GM19467 (cell line): ENCODE results near the gene TMEM220.
"Not testable (repeated sequence)": the region's sequence is repeated elsewhere in the genome, so short reads cannot be mapped to it uniquely, and the experiment has no call there.

Source experiments
- ATAC-seq: cut with Tn5 transposase; IDR thresholded peaks from one replicate; pipeline ENCODE4 v1.9.1; 2021; ENCODE audit warnings: mild to moderate bottlenecking, moderate library complexity; ENCODE audit not compliant: unreplicated experiment

TMEM220 gene

DNA sequence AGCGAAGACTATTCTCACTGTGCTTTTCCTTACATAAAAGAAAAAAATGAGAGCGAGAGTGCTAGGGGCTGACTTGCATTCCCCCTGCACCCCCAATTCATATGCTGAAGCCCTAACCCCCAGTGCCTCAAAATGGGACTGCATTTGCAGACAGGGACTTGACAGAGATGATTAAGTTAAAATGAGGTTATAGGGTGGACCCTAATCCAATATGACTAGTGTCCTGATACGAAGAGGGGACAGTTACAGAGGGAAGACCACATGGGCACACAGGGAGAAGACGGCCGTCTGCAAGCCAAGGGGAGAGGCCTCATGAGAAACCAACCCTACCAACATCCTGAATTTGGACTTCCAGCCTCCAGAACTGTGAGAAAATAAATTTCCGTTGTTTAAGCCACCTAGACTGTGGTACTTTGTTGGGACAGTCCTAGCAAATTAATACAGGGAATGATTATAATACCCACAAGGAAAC is 1.6 kb upstream of the TMEM220 start:
- no peak for ATAC-seq

GRCh38 chr17:10730247-10730646 is 424 bp upstream of the TMEM220 start:
- ATAC-seq: not testable (repeated sequence)

GRCh38 chr17:10728331-10728892 is 1.4 kb downstream of the TMEM220 start:
- ATAC-seq: no peak

DNA sequence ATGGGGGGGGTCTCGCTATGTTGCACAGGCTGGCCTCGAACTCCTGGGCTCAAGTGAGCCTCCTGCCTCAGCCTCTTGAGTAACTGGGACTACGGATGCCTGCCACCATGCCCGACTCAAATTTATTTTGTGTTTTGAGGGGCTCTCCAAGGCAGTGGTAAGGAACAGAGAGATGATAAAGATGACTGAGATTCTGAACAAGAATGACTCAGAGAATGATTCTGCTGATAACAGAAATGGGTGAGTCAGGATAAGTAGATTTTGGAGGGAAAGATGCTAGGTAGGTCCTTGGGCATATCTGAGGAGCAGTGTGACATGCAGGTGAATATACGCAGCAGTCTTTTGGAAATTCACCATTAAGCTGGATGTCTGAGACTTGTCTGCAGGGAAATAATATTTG is 2.6 kb downstream of the TMEM220 start:
- ATAC-seq: no peak

GRCh38 chr17:10726196-10726595 is 3.6 kb downstream of the TMEM220 start:
- no peak for ATAC-seq

- ATAC-seq: no peak
These were observed 4.6 kb downstream of the TMEM220 start for GRCh38 chr17:10725262-10725661.

- no peak for ATAC-seq
These were observed 5.2 kb downstream of the TMEM220 start for GRCh38 chr17:10724546-10725195.

DNA sequence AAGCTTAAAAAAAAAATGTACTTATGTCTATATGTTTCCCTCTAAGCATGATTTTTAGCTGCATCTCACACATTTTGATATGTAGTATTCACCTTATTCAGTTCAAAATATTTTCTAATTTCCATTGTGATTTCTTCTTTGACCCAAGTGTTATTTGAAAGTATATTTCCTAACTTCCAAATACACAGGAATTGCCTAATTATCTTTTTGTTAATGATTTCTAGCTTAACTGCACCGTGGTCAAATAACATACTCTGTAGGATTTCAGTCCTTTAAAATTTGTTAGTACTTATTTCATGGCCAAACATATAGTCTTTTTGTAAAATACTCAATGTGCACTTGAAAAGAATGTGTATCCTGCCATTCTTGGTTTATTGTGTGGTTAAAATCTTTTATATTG is 11.3 kb downstream of the TMEM220 start:
- no peak for ATAC-seq

- ATAC-seq: no peak
These were observed 13.6 kb downstream of the TMEM220 start for GRCh38 chr17:10716218-10716617.

DNA sequence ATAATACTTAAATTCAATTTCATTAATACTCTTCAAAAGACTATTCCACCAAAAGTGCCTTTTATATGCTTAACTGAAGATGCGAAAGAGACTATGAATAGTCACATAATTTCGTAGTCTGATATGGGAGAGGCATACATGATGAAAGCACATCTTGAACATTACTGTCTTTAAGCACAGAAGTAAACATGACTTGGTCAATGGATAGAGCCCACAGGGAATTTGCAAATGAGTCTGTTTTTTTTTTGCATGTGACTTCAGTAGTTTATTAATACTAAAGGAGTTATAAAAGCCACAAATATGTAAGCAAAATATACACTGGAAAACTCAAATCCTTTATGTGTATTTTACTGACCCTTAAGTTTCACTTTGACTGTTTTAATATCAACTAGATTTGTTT is 16.5 kb downstream of the TMEM220 start:
- ATAC-seq: no peak

DNA sequence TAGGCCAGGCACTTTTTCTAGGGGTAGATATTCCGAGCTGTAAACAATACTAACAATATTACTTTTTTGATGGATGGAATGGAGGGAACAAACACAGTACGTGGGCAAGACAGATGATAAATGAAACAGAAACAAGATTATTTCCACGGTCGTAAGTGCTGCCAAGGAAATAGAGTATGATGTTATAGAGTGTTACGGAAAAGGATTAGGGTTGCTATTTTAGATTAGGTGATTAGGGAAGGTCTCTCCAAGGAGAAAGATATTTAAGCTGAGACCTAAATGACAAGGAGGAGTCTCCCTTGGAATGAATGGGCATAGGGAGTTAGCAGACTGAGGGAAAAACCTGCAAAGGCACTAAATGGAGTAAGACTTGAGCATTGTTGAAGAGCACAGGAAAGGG is 24.1 kb downstream of the TMEM220 start:
- no peak for ATAC-seq

DNA sequence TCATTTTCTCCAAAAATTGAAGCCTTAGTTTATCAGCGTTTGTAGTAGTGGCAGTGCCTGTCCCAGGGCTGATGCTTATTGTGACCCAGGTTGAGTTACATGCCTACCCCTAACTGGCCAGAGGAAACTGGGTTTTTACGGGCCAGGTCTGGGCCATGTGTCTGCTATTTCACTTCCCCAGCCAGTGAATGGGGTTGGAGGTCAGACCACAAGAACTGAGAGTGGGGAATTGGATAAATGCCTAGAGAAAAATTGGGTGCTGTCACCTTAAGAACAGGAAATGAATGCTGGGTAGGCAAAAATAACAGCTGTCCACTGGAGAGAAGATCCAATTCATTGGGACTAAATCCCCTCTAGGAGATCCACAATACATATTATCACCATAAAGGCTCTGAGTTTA is 27.2 kb downstream of the TMEM220 start:
- no peak for ATAC-seq

DNA sequence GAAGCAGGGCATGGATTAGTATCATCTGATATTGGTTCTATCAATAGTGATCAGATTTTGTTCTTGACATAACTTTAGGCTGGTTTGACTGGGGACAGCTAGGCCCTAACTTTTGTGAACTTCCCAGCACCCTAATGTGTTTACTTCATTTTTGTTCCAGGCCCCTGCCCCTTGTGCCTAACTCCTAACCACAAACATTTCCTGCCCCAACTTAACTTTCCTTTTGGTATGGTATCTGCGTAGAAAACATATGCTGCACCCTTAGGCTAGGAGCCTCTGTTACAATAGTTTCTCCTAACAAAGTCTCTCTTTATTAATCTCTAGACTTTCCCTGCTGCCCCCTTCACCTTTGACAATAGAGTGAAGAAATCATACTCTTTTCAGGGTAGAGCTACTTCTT is 30.0 kb downstream of the TMEM220 start:
- no peak for ATAC-seq

DNA sequence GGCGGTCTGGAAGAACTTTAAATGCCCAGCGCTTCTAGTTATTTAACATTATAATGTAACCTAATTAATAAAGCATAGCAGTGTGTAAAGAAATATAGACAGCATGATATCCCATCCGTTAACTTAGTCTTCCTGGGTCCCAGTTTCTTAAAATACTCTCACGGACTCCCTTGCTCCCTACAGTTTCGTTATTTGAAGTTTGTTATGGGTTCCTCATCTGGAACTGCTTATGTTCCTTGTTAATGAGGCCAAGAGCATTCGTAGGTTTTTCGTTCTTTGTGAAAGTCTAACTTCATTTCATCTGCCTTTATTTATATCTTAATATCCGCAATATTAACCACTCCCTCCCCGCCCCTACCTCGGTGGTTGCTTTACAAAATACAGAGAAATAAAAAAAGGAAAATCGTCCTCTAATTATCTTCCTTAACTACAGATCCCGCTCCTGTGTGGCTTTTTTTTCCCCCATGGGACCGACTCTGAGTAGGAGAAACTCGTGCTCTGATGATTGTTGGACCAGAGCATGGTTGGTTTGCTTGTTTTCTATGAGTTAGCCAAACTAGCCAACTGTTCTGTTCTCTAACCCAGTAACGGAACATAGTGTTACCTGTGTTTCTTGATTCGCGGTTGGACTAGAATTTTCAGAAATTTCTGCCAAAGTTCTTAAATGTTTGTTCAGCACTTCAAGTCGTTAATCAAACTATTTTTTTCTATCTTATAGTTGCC is 31.6 kb downstream of the TMEM220 start:
- no peak for ATAC-seq

GRCh38 chr17:10697092-10698081 is 32.4 kb downstream of the TMEM220 start, which contains the start of the genes ADPRM and SCO1:
ADPRM (plus strand) TSS chr17:10697594; CDS start chr17:10704927, 7,333 bp downstream.
SCO1 (minus strand) TSS chr17:10697533; CDS start chr17:10697507, 26 bp downstream.
- peak; percentile 96 for ATAC-seq

DNA sequence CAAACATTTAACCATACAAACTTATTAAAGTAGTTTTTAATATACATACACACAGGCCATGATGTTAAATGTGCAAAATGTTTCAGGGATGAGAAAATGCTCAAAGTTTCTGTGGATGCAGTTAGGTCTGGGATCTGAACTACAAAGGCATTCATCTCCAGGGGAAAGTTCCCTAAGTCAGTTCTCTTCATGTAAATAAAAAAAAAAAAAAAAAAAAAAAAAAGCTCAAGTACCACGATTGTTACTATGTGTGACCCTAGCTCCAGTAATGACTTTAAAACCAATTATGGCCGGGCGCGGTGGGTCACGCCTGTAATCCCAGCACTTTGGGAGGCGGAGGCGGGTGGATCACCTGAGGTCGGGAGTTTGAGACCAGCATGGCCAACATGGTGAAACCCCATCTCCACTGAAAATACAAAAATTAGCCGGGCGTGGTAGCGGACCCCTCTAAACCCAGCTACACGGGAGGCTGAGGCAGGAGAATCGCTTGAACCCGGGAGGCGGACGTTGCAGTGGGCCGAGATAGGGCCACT is 33.9 kb downstream of the TMEM220 start:
- ATAC-seq: not testable (repeated sequence)

DNA sequence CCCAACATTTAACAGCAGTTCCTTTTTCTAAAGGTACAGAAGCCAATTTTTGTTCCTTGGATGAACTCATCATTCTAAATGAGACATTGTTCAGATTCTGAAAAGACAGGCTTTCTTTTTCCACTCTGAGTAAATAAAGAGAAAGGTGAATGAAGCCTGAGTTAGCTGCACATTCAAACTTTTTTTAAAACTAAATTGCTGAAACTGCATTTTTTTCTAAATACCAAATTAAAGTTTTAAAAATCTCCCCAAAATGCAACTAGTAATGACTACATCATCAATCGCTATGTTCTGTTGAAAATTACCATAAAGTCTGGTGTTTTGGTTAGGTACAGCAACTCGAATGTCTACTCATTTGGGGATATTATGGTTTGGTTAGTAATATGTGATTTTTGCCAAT is 42.3 kb downstream of the TMEM220 start:
- ATAC-seq: no peak

DNA sequence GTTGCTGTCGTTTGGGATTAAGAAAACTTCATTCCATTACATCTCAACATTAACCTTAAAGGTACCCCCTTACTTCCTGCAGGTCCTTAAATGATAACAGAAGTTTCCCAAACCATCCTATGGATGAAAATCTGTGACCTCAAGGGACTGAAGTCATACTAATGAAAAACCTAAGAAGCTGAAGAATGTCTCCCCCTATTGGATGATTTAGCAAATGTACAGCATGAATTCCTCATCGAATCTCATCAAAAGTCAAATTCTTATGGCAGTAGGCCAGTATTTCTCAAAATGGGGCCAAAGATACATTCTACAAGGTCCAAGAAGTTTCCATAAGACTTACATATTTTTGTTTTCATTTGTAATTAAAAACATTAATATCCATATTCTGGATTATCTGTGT is 46.0 kb downstream of the TMEM220 start:
- no peak for ATAC-seq

DNA sequence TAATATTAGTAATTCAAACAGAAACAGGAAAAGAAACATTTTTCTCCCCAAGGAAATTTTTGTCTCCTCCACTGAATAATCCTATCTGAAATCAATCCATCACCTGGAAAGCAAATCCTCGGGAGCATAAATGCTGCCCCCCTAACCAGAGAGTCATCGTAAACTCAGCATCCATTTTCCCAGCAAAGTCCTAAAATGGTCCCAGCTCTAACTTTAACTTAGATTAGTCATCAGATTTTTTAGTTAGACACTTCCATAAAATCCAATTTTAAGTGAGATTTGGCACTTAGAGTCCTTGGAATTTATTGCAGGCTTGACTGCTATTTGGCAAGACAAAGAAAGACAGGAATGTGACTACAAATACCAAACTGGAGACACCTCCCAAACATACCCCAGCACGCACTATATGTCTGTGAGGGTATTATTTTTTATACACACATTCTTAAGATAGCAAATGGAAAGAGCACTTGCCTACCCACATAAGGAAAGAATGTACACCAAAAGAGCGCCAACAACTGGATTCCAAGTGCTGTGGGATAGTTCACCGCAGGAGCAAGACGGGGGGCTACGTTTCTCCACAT is 47.9 kb downstream of the TMEM220 start:
- ATAC-seq: no peak

GRCh38 chr17:10674704-10675103 is 55.1 kb downstream of the TMEM220 start:
- no peak for ATAC-seq
